NCI-H2196 (cell line): Measurements from ENCODE around the gene TGFBR3.

Source experiments
- DNase-seq: peaks from one replicate; lab custom pipeline; 2025; ENCODE audit not compliant: unreplicated experiment; lab: John Stamatoyannopoulos, UW

Gene TGFBR3

DNA sequence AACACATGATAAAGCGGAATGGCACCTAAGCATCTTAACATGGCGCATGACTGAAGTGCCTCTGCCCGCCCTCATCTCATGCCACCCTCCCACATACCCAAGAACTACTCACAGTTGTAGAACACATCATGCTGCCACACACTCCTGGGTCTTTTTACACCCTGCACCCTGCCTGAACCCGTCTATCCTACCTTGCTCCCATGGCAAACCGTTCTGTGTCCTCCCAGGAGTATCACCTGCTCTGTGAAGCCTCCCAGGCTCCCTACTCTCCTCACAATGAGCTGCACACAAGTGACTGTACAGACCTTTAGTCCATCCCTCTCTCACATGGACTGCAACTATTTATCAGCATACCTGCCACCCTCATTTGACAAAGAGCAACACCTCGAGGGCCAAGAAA, 144.0 kb downstream of the TGFBR3 start:
- no peak for DNase-seq

DNA sequence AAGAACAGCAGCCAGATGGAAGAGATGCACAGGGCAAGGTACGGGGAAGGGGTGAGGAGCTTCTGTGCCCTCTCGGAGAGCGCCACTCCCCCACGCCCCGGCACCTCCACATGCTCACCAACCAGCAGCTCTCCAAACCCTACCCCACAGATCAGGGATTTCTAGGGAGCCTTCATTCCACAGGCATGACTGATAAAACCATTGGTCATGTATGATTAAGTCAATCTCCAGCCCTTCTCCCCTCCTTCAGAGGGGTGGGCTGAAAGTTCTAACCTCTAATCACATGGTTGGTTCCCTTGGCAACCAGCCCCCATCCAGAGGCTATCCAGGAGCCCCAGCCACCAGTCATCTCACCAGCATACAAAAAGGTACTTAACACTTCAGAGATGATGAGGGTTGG, 144.7 kb downstream of the TGFBR3 start:
- no peak for DNase-seq

DNA sequence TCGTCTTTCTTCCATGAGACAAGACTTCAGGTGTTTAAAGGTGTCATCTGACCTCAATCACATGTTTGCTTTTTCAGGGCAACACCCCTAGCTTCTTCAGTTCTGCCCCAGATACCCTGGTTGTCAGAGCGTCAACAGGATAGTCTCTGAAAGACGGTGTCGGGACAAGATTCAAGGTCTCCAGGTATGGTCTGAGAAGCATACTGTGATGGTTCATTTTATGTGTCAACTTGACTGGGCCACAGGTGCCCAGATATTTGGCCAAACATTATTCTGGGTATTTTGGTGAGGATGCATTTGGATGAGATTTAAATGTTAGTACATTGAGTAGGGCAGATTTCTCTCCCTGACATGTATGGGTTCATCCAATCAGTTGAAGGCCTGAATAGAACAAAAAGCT, 148.3 kb downstream of the TGFBR3 start:
- DNase-seq, result no peak

DNA sequence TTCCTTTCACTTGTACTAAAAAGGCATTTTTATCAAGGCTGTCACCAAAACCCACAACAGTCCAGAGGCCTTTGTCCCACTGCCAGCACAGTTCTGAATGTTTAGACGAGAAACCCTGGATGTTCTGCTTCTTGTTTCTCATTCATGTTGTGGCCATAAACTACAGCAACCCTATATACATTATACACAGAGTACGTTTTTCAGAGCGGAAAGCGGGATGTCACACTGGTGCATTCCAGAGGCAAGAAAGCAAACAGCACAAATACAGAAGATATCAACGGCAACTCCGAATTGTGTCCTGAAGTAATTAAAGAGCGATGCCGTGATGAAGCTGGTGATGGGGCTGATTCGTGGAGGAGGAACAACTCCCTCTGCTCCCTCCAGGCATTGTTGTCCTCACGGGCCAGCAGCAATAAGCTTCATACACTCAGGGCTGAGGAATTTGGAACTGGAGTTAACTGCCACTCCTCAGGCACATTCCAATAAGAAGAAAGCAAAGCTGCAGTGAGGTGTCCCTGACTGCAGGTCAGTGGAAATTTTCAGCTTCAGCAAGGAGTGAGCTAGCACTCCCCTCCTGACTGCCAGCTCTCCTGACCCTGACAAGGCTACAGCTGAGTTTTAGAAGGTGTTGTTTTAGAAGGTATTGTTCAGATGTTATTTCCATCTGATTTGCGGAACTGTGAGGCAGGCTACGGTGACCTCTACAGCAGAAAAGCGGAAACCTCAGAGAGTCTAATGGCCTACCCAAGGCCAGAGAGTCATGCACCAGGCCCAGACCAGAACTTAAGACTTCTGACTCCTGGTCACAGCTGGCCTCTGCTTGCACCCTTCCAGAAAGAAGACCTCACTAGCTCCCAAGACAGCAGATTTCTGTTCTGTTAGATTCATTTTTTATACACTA, 149.0 kb downstream of the TGFBR3 start:
- no peak for DNase-seq

DNA sequence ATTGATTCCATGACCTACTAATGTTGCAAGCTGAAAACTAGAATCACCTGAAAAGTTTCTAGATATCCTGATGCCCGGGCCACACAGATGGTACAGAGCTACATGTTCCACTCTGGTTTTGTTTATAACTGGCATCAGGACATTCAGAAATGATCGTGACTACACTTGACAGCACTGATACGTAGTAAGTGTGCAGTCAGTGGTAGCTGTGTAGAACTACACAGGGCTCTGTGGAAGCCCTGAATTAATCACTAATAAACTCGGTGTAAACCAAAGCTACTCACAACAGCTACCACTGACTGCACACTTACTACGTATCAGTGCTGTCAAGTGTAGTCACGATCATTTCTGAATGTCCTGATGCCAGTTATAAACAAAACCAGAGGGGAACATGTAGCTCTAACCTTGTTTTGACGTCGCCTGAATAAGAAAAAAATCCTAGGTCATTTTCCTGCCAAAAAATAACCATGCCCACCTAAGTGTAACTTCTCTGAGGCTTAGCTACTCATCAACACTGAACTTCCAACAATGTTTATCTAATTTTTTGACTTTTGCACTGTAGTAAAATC, 149.7 kb downstream of the TGFBR3 start:
- no peak for DNase-seq

DNA sequence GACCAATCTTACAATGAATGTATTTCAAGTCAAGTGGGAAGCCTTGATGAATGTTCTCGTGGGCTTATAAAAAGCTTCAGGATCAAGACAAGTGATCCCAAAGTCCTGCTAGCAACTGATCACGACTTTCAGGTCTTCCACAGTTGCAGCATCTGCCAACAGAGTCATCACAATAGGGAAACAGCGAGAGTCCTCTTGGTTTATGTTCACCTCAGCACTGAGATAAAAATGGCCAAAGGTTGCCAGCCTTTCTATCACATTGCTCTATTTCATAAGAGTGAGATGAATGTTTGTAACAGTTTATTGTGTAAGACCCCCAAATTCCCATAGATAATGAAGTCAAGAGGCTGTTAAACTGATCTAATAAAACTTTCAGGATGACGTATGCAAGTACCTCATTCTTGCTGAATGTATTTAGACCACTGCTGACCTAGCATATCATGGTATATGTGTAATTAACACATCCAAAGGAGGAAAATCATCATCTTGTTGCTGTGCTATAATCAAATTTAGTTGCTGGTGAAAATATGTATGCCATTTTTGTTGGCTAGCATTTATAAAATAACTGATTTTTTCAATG, 150.6 kb downstream of the TGFBR3 start:
- DNase-seq, result no peak

DNA sequence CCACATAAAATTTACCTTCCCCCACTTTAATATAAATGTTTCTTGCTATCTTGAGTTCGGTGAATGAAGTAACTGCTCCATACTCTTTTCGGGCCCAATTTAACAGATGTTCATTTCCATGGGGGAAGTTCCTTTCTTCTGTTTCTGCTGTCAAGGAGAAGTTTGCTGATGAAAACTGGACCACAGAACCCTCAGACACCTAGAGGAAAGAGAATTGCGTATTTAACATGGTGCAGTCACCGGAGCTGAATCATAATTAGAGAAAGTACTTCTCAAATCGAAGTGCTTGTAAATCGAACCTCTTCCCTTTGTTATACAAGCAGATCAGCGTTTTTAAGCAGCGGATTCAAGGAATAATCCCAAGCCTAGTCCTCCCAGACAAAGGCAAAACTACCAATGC, 151.2 kb downstream of the TGFBR3 start:
- DNase-seq, result no peak

DNA sequence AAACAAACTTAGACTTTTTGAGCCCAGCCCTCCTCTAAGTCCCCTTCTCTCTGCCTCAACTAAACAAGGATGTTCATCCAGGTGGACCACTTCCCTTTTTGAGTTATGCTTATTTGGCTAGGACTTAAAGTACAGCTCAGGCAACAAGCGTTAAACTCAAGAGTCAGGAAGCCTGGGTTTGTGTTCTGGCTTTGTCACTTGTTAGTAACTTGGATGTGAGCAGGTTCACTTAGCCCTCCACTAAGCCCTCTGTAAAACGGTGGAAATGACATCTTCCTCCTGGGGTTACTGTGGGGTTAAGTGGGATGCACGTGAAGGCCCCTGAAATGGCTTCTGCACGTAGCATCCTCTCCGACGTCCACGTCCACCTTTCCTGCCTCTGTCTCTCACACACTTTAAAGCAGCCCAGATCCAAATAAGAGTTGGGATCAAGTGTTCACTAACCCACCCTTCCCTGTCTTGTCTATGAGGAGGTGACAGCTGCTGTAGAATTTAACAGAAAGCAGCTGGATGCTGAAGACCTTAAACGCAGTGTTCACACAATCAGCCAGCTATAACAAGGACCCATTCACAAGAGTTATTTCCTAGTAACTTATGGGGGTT, 152.7 kb downstream of the TGFBR3 start:
- no peak for DNase-seq

DNA sequence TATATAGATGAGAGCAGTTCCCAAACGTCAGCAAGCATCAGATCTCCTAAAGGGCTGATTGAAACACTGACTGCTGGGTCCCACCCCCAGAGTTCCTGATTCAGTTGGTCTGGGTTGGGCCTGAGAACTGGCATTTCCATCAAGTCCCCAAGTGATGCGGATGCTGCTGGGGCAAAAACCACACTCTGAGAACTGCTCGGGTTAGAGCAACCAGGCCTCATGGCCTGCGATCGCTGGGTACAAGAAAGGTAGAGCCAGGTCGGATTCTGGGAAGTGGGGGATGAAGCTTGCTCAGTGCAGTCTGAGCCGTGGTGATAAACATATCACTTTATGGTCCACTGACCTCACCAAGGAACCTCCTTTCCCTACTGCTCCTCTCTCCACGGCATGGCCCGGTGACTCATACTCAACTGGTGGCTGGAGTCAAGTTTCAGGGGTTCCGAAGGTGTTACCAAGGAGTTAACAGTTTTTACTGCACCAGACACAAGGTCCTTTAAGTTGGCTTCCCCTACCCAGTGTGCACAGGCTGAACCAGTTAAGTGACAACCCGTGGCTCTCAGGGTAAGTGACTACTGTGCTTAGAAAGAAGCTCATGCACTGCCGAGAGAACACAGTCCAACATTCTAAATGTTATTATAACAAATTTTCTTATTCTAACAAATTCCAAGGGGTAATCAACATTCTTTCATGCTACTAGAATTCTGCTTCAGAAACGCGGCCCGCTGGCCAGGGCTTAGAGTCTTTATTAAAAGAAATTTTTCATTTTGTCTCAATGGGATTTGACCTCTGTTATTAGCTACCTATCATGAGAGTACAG, 153.5 kb downstream of the TGFBR3 start:
- peak; percentile 21 for DNase-seq

DNA sequence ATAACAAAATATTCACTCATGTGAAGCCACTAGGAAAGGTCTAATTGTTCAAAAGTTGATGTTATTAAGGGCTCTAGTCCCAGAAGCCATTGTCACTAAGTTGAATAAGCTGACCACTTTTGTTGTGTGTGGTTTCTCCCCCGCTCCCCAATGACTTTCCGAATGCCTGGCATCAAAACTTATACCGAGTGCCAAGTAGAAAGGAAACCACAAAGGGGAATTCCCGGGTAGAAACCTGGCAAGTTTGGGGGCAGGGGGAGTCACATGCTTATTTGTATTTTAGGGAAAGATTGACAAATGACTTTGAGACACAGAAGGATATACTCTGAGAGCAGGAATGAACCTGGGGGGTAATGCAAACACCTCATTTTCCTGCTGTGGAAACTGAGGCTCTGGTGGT, 154.1 kb downstream of the TGFBR3 start:
- peak; percentile 34 for DNase-seq

DNA sequence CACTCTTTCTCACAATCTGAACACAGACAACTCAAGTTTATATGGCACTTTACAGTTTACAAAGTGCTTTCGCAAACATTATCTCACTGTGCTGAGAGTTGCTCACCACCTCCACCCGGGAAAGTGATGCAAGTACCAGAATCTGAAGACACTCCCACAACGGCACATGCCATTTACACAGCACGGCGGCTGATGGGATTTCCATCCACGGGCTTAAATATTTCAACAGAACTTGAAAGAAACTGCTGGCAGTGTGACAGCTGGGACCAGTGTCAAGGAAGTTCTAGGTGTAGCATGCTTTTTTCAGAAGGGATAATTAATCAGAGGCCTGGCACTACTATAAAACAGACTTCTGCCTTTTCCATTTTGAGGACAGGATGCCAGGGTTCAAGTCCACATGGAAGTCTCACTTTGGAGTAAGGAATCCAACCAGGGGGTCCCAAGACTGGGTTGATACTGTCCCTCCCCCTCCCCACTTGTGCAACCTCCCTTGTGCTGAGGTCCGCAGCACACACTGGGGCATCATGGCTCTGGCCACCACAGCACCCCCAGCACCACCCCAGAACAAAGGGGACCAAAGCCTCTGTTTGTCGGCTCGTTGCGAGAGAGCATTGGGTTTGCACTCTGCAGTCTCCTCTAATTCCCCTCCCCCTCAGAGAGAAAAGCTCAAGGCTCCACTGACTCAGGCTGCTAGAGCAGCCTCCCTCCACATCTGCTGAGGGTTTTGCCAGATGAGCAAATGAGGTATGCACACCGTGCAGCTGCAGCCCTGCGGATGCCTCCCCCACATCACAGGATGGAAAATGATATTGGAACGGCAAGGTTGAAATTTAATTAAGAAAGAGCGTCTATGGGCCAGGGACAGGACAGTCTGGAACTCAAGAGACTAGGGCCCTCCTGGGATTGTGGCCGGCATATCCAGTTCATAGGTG, 154.9 kb downstream of the TGFBR3 start:
- DNase-seq, result no peak

DNA sequence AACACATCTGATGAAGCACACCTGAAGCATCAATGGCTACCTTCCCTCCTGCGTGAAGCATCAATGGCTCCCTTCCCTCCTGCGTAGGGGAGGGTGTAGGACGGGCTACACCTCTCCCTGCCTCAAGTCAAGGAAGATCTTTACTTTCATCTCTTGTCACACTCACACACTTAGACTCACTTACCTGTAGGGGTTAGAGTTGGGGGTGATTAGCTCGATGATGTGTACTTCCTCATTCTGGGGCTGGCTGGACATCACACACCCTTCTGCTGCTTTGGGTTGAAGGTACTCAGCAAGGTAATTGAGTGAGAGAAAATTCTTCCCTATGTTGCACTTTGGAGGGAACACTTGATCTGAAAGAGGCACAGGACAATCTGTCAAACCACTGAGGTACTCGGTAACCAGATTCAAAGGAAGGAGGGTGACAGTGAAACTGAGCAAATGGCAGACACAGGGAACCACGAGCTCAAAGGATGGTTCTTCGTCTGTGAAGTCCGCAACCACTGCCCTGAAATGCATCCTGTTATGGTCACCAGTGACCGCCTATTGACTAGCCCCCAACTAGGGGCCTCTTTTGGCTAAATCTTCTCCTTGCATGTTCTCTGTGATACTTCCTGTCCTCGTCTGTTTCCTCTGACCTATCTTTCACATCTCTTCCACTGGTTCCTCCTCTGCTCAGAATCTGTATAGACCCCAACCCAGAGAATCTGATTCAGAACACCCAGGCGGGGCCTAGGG, 156.2 kb downstream of the TGFBR3 start:
- DNase-seq, result no peak

DNA sequence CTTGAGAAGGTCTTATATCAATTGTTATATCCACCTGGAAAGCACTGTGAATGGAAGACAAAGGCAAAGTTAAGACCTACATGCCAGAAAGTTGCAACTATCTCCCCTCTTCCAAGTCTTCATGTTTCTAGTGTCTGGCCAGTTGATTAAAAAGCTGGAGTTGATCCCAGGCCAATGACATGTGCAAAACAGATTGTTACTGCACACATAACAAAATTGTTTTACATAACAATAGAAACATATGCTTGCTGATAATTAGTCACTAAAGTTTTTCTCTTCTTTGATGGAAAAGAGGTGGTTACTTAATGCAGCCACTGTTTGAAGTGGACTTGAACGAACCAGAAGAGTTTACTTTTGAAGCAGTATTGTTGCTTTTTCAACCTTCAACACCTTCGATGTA, 158.2 kb downstream of the TGFBR3 start:
- DNase-seq, result no peak

DNA sequence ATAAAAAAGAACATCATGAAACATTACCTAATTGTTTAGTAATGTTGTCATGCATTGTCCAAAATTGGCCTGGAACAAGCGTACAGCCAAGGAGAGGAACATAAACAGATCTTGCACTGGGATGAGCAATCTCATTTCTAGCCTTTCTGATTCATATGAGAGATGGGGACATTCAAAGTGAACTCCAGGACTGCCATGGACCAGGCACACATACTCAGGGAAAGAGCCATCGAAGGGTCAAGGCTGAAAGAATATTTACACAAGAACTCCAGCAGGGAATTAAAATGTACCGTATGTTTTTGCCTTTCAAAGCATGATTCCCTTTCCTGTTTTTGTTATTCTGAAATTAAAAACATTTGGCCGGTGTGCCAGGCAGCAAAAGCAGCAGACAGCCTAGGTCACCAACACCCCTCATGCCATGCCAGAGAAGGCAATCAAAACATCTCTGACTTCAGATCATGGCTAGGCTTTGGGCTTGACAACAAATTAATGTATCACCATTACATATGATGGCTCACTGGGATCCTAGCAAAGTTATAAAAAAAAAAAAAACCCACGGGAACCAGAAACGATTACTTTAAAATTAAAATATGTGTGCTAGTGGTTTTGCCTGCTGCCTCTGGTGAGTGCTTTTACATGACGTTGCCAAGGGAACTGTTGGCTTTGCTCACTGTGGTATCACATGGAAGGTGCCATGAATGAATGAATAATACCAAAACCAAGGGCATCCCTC, 159.8 kb downstream of the TGFBR3 start:
- DNase-seq, result no peak

DNA sequence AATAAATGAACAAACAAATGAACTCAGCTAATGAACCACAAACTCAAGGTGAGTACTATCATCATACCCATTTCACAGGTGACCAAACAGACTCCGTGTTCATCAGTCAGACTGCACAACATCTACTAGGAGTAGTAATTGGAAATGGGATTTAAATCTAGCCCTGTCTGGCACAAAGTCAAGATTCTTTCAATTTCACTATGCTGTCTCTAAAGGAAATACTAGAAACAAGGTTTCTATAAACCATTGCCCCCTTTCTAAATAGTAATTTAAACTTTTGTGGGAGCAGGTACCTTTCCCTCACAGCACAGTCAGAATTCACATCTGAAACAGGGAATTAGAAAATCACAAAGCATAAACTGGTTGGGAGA, 160.3 kb downstream of the TGFBR3 start:
- DNase-seq, result no peak

DNA sequence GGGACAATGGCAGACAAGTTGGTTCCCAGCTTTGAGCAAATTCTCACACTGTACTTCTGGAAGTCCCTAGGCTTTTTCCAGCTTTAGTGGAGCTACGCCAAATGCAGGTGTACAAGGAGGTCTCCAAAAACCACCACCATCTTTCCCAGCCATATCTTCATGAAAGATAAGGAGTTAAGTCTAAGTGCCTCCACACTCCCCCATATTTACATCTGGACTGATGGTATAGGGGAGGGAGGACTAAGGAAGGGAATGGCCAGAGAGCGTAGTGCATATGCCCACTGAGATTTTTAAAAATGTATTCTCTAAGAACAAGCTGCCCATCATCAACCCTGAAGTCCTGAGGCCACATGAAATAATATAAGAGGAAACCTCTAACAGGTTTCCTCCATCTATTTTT, 161.3 kb downstream of the TGFBR3 start:
- no peak for DNase-seq

DNA sequence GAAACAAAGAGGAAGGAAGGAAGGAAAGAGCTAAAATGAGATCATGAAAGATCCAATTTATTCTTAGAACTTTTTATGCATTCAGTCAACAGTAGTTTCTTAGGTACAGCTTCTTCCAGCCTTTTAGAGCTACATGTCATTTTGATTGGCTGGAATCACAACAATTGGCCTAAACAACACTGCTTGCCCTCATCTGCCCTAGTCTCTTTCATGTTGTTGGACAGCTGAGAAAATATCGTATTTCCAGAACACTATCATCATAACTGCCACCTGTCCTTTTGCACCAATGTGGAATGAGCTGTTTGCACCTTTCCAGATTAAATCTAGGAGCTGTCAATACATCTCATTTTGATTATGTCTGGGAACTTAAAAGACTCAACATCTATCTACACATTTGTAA, 161.7 kb downstream of the TGFBR3 start:
- no peak for DNase-seq

DNA sequence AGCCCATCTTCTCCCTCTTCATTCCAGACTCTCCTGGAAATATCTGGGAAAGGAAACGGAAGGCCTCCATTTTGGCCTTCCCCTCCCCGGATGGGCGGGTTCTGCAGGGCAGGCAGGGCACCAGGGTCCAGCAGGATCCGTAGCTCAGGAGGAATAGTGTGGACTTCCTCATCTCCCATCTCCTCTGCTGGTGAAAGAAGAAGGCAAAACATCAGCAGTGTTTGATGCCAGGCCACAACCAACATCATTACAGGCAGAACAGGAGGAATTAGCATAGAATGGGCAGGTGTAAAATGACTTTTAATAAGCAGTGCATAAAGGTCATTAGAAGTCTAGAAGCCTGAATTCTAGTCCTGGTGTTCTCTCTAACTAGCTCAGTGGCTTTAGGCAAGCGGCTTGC, 165.9 kb downstream of the TGFBR3 start:
- no peak for DNase-seq

DNA sequence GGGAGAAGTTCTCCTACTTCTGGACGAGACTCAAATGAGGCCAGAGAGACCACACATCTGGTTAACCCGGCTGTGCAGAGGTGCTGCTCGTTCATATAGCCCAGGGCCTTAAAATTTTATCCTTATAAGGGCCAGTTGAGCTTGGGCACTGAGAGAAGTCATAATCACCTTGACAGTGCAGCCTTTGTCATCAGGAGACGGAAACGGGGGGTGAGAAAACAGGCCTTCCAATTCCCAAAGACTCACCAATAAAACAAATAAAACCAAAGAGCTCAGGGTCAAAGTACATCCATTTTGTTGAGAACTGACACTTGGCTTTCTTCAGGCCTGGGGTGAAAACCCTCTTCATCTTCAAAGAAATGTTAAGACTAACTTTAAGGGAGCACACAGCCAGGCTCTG, 167.1 kb downstream of the TGFBR3 start:
- no peak for DNase-seq
